HG03439 (cell line): ENCODE results near the gene MT1X.
"Not testable (repeated sequence)": the region's sequence is repeated elsewhere in the genome, so short reads cannot be mapped to it uniquely, and the experiment has no call there.

ENCODE experiments used
- ATAC-seq: cut with Tn5 transposase; IDR thresholded peaks from one replicate; pipeline ENCODE4 v1.9.1; 2021; ENCODE audit warnings: mild to moderate bottlenecking, moderate library complexity; ENCODE audit not compliant: unreplicated experiment

The MT1X gene

GRCh38 chr16:56708525-56709442 lies 26.5 kb downstream of the MT1X start:
- ATAC-seq = no peak

GRCh38 chr16:56709443-56710040 lies 27.3 kb downstream of the MT1X start:
- ATAC-seq = no peak

GRCh38 chr16:56710181-56710737 lies 28.0 kb downstream of the MT1X start:
- ATAC-seq = no peak

- no peak for ATAC-seq
Observed at GRCh38 chr16:56711862-56712261, 29.6 kb downstream of the MT1X start.

GRCh38 chr16:56713794-56714193 lies 31.5 kb downstream of the MT1X start:
- no peak for ATAC-seq

- no peak for ATAC-seq
Observed at GRCh38 chr16:56715126-56715525, 32.9 kb downstream of the MT1X start.

GRCh38 chr16:56716761-56717160 lies 34.5 kb downstream of the MT1X start:
- ATAC-seq = no peak

- ATAC-seq = not testable (repeated sequence)
Observed at GRCh38 chr16:56717532-56717931, 35.3 kb downstream of the MT1X start.

- no peak for ATAC-seq
Observed at GRCh38 chr16:56722200-56722842, 40.1 kb downstream of the MT1X start.

- no peak for ATAC-seq
Observed at GRCh38 chr16:56724191-56724590, 41.9 kb downstream of the MT1X start.

GRCh38 chr16:56726283-56726682 lies 44.0 kb downstream of the MT1X start:
- no peak for ATAC-seq

GRCh38 chr16:56726926-56727325 lies 44.7 kb downstream of the MT1X start:
- ATAC-seq = no peak

- ATAC-seq = no peak
Observed at GRCh38 chr16:56728027-56728426, 45.8 kb downstream of the MT1X start.

- no peak for ATAC-seq
Observed at GRCh38 chr16:56728980-56729734, 46.9 kb downstream of the MT1X start.

GRCh38 chr16:56729735-56730662 lies 47.7 kb downstream of the MT1X start, which contains the start of gene NUP93:
TSS of gene NUP93 (plus strand) at chr16:56730129. CDS start at chr16:56748248, 18,119 bp downstream.
- peak; percentile 76 for ATAC-seq

- ATAC-seq = peak; percentile 34
Observed at GRCh38 chr16:56732366-56732765, 50.1 kb downstream of the MT1X start.

GRCh38 chr16:56732832-56733231 lies 50.6 kb downstream of the MT1X start:
- peak; percentile 38 for ATAC-seq
